ENCODE measurements around the gene UQCRHL.
A peak's percentile ranks its signal among the peaks of the same experiment; 100 is the strongest.

Gene UQCRHL

GRCh38 chr1:15826810-15827507 is 19.5 kb upstream of the UQCRHL start:
- no peak overlapping the region for H3K4me3 ChIP-seq (replicated peaks in 1 of 2; ENCODE audit: low read depth in 2 of 2, low read length in 2 of 2)
- DNase-seq (ENCODE audit: low read depth in 2 of 2): no peak
- no peak for TF ChIP-seq CTCF (IDR thresholded peaks at IDR 0.05; ENCODE audit: low read depth, low read length)

GRCh38 chr1:15825800-15826199 is 18.4 kb upstream of the UQCRHL start:
- no peak overlapping the region for H3K4me3 ChIP-seq (replicated peaks in 1 of 2; ENCODE audit: low read depth in 2 of 2, low read length in 2 of 2)
- no peak for TF ChIP-seq CTCF (IDR thresholded peaks at IDR 0.05; ENCODE audit: low read depth, low read length)
- peak in 1 of 2 donors; percentile 39 for DNase-seq (ENCODE audit: low read depth in 2 of 2)

GRCh38 chr1:15820478-15820877 is 13.0 kb upstream of the UQCRHL start:
- H3K4me3 ChIP-seq (replicated peaks in 1 of 2; ENCODE audit: low read depth in 2 of 2, low read length in 2 of 2): no peak overlapping the region
- TF ChIP-seq CTCF (IDR thresholded peaks at IDR 0.05; ENCODE audit: low read depth, low read length): no peak
- DNase-seq (ENCODE audit: low read depth in 2 of 2): peak in 1 of 2 donors; percentile 55

GRCh38 chr1:15816674-15817073 is 9.2 kb upstream of the UQCRHL start:
- no peak for DNase-seq (ENCODE audit: low read depth in 2 of 2)
- TF ChIP-seq CTCF (IDR thresholded peaks at IDR 0.05; ENCODE audit: low read depth, low read length): no peak
- H3K4me3 ChIP-seq (replicated peaks in 1 of 2; ENCODE audit: low read depth in 2 of 2, low read length in 2 of 2): no peak overlapping the region

- H3K4me3 ChIP-seq (replicated peaks in 1 of 2; ENCODE audit: low read depth in 2 of 2, low read length in 2 of 2): no peak overlapping the region
- no peak for TF ChIP-seq CTCF (IDR thresholded peaks at IDR 0.05; ENCODE audit: low read depth, low read length)
- DNase-seq (ENCODE audit: low read depth in 2 of 2): no peak
Observed at GRCh38 chr1:15810073-15810472, 2.6 kb upstream of the UQCRHL start.

- no peak for TF ChIP-seq CTCF (IDR thresholded peaks at IDR 0.05; ENCODE audit: low read depth, low read length)
- no peak overlapping the region for H3K4me3 ChIP-seq (replicated peaks in 1 of 2; ENCODE audit: low read depth in 2 of 2, low read length in 2 of 2)
- no peak for DNase-seq (ENCODE audit: low read depth in 2 of 2)
Observed at GRCh38 chr1:15808955-15809354, 1.5 kb upstream of the UQCRHL start.

GRCh38 chr1:15807121-15807520 is 328 bp downstream of the UQCRHL start:
- DNase-seq (ENCODE audit: low read depth in 2 of 2): no peak
- no peak overlapping the region for H3K4me3 ChIP-seq (replicated peaks in 1 of 2; ENCODE audit: low read depth in 2 of 2, low read length in 2 of 2)
- TF ChIP-seq CTCF (IDR thresholded peaks at IDR 0.05; ENCODE audit: low read depth, low read length): no peak

All from cardiac fibroblast (primary cell).